HG03196 (cell line): ENCODE results near the gene SLC3A2.

Experiments used
- ATAC-seq: cut with Tn5 transposase; IDR thresholded peaks from one replicate; pipeline ENCODE4 v1.9.1; 2021; ENCODE audit not compliant: unreplicated experiment

SLC3A2 gene

DNA sequence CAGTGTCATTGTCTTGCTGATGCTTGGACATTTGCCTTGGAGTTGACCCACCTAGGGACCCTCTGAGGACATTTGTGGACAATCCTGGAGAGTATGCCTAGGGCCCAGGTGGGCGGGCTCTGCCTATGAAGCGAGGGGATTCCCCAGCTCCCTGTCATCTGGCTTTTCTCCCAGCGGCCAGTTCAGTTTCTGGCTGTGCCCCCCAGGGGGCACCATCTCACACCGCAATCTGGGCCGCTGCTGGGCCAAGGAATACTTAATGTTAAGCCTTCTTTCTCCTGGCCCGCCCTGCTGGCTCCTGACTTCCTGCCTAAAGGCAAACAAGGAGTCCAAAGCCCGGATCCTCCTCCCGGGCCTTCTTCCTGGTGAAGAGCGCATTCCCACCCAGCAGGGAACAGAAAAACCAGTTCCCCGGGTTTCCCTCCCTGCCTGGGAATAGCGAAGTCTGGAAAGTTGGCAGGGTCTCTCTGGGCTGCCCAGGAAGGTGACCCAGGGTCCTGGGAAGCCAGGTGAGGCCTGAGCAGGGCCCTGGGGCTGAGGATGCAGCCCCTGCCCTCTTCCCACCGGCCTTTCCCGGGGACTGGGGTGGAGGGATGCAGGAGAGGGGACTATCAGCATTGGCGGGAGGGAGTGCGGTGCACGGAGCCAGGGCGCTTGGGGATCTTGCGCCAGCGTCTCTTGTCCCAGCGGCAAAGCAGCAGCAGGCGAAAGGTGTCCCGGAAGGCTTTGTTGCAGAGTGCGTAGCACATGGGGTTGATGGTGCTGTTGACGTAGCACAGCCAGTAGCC lies 28.6 kb downstream of the SLC3A2 start:
- ATAC-seq = no peak

DNA sequence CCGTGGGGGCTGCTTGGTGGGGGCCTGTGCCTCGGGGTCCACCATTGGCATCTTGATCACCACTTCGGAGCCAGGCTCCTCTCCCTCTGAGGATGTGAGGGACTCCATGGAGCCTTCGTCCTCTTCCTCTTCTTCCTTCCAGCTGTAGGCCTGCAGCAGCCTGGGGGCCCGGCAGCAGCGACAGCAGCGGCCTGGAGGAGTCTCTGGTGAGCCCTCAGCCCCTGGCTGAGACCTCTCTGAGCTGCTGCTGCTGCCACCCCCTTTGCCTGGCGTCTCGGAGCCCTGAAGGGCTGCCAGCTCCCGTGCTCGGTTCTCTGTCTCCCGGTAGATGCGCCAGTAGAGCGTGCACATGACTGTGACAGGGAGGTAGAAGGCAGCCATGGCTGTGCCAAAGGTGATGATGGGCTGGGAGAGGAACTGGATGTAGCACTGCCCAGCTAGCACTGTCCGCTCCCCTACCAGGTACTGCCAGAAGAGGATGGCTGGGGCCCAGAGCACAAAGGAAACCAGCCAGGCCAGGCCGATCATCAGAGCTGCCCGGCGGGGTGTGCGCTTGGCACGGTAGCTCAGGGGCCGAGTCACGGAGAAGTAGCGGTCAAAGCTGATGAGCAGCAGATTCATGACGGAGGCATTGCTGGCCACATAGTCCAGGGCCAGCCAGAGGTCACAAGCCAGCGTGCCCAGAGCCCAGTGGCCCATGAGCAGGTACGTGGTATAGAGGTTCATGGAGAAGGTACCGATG lies 29.6 kb downstream of the SLC3A2 start:
- ATAC-seq = no peak

DNA sequence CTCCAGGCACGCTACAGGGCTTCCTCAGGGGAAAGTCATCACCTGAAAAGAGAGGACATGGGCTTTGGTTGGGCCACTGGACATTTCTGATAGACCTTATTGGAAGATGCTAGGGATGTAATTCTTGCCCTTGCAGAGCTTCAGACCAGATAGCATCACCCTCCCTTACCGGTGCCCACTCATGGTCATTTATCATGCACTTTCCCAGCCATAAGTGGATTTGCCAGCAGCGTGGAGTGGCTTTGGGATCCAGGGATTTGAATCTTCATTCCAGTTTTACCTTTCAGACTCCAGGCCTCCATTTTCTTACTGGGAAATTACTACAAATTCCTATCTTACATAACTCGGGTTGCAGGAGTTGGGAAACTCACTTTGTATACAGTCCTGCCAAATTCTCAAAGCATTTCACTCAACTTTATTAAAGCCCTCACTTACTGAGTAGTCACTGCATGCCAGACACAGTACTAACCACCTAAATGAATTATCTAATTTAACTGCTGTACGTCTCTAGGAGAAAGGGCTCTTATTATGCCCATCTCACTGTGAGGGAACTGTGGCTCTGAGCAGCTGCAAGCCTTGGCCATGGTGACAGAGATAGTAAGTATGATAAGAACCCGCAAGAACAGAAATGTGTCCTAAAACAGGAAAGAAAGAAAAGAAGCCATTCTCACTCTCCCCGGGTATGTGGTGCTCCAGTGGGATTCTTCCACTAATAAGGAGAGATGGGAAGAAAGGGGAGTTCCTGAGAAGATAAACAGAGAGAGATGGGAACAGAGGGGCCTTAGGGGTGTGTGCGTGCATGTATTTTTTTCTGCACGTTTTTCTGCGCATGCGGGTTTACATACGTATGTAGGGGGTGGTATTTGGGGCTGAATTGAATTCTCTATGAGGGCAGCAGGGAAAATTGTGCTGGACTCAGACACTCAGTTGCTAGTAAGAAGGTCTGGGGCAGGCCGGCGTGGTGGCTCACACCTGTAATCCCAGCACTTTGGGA lies 30.7 kb downstream of the SLC3A2 start:
- no peak for ATAC-seq

DNA sequence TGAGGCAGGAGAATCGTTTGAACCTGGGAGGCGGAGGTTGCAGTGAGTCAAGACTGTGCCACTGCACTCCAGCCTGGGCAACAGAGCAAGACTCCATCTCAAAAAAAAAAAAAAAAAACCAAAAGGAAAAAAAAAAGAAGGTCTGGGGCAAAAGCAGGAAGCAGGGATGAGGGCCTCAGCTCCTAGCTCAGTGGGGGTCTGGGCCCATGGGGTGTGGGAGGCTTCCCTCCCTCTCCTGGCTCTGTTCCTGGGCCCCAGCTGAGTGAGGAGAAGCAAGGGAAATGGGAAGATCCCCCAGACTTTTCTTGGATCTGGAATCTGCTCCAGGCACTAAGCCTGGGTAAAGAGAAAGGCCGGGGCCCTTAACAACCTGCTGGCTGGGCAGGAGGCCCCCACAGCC lies 31.6 kb downstream of the SLC3A2 start:
- no peak for ATAC-seq

- ATAC-seq = no peak
Measured at GRCh38 chr11:62914416-62914815, 33.7 kb downstream of the SLC3A2 start.

DNA sequence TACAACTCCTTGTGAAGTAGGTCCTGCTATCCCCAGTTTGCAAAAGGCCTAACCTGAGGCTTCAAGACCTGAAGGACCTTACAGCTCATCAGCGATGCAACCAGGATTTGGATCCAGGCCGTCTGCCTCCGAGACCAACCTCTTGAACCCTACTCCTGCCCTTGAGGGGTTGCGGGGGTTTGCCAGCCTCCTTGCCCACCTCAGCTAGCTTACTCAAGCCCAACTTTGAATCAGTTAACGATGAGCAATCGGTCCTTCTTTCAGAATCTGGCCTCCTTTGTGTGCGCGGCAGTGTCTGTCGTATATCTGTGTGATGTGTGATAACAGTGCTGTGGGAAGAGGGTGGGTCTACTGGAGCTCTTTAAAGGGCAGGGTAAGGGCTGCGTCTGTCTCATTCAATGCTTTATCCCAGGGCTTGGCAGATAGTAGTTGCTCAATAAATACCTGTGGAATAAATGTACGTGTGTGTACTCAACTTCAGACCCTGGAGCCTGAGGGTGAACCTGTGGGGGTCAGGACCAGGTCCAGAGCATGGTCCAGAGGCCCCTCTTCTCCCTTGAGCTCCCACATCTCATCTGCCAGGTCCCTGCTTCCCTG lies 37.3 kb downstream of the SLC3A2 start:
- ATAC-seq = no peak

DNA sequence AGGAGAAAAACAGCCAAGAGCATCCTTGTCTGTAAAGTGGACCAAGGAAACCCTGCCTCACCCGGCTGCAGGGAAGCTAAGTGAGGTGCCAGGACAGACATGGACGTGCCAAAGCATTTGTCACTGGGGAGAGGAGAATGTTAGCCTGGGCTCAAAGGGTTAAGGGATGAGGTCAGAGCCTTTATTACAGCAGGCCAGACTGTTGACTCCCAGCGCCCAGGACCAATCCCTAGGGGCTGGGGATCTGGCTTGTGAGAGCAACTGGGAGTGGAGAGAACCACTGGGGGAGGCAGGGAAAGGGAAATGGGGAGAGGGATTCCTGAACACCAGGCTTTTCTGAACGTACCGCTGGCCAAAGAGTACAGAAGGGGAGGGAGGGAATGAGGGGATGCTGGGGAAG lies 37.8 kb downstream of the SLC3A2 start:
- no peak for ATAC-seq

DNA sequence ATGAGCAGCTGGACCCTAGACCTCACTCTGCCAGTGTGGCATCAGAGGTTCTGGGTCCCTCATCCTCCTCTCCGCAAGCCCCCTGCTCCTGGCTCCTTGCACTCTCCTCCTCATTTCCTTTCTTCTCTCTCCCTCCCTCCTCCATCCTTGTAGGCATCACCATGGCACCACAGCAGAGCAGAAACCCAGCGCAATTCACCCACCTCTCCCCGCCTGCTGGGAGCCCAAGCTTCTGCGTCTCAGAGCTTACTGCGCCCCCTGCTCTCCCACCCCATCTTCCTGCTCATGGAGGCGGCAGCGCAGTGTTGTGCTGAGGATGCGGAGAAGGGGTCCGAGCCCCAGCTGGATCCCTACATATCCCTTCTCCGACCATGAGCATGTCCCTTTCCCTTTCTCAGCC lies 38.8 kb downstream of the SLC3A2 start:
- no peak for ATAC-seq

GRCh38 chr11:62919898-62920640 lies 39.4 kb downstream of the SLC3A2 start:
- no peak for ATAC-seq

DNA sequence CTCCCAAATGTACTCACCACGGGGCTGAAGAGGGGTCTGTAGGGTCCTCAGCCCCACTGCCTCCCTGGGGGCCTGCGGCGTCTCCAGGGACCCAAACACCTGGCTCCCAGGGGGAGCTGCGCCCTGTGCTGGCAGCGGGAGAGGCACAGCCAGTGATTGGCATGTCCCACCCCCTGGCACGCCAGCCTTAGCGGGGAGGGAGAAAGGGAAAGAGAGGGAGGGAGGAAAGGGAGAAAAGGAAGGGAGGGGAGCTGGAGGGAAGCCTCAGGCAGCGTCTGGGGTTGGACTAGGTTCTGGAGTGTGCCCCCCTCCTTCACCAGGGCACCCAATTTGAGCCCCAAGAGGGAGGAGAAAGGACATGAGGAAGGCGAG lies 40.5 kb downstream of the SLC3A2 start, which contains the start of gene CHRM1:
TSS of gene CHRM1 (minus strand) at position 163 of the 372 bp plus-strand sequence. CDS start 10,263 bp downstream, outside the sequence.
- no peak for ATAC-seq

GRCh38 chr11:62921573-62922188 lies 41.0 kb downstream of the SLC3A2 start:
- no peak for ATAC-seq

- ATAC-seq = no peak
Measured at GRCh38 chr11:62922189-62922589, 41.5 kb downstream of the SLC3A2 start.

GRCh38 chr11:62922653-62923431 lies 42.1 kb downstream of the SLC3A2 start:
- ATAC-seq = no peak

- ATAC-seq = no peak
Measured at GRCh38 chr11:62923601-62924411, 43.1 kb downstream of the SLC3A2 start.

- ATAC-seq = no peak
Measured at GRCh38 chr11:62925308-62925707, 44.6 kb downstream of the SLC3A2 start.

DNA sequence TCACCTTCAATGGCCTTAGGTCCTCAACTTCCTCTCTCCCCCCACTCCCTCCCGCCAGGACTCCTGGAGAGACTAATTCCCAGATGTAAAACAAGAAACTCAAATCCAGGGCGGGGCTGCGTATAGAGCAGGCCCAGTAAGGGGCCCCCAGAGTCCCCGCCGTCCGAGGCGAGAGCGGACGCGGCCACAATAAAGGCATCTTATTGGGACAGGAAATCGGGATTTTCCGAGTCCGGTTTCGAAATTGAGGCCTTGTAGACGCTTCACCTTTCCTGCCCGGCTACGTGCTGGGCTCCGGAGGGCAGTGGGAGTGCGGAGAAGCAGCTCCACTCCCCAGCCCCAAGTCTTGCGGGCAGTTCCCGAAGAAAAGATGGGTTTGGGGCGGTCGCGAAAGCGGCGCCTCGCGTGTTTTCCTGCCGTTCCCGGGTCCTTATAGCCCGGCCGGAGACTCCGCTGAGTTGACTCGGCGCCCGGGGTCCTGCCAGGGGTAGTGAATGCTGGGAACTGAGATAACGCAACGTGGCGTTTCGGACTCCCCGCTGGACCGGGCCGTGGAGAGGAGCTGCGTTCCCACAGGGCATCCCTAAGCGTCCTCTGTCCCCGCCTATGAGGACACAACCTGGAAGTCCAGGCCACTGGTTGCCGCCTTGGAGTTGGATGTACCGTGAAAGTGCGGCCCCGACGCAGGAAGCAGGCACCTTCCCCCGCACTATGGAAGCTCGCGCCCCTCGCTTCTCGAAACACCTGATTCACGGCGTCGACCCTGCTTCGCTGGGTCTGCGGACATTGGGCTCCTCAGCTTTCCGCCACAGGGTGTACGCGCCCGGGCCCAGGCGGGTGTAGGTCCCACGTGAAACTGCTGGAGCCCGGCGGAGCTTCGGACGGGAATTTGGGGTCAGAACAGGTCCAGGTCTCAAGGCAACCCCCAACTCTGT lies 45.3 kb downstream of the SLC3A2 start:
- no peak for ATAC-seq
